OCI-LY7 (cell line): Measurements from ENCODE around the gene ACSF2.

ENCODE experiments used
- EZH2phosphoT487 ChIP-seq: fragments of 200-600 bp; sonication (generic); IDR thresholded peaks from 2 replicates; pipeline ENCODE4 v1.6.1; 2018; ENCODE audit warnings: low read depth, borderline replicate concordance, mild to moderate bottlenecking, mixed run types, antibody characterized with exemption, low read length, moderate library complexity, mixed read lengths
- TF ChIP-seq, protein P1 (sequence below): fragments of 200-600 bp; sonication (generic); conservative IDR thresholded peaks from 2 replicates; pipeline ENCODE4 v1.5.1; 2014; ENCODE audit warnings: mild to moderate bottlenecking, antibody characterized with exemption, low read length, moderate library complexity, mixed read lengths

DNA sequence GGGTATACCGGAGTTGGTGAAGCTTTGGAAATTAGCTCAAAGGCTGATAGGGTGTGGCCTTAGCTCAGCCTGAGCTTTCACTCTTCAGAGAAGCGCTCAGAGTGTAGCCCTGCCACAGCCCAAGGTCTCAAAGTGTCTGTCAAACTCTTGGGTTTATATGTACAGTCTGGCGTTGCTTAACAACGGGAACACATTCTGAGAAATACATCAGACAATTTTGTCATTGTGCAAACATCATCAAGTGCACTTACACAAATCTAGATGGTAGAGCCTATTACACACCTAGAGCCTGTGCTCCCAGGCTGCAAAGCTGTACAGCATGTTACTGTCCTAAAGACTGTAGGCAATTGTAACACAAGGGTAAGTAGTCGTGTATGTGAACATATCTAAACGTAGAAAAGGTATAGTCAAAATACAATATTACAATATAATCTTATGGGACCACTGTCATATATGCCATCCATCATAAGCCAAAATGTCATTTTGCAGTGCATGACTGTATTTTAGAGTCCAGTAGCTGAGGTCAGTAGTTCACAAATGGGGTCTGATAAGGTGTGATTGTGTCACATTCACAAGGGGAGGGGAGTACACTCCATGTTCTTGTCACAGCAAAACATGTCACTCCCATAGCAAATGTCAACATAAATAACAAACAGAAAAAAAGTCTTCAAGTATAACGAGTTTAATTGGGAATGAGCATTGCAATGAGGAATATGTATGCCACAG lies 22.0 kb downstream of the ACSF2 start:
- TF ChIP-seq, protein P1, sequence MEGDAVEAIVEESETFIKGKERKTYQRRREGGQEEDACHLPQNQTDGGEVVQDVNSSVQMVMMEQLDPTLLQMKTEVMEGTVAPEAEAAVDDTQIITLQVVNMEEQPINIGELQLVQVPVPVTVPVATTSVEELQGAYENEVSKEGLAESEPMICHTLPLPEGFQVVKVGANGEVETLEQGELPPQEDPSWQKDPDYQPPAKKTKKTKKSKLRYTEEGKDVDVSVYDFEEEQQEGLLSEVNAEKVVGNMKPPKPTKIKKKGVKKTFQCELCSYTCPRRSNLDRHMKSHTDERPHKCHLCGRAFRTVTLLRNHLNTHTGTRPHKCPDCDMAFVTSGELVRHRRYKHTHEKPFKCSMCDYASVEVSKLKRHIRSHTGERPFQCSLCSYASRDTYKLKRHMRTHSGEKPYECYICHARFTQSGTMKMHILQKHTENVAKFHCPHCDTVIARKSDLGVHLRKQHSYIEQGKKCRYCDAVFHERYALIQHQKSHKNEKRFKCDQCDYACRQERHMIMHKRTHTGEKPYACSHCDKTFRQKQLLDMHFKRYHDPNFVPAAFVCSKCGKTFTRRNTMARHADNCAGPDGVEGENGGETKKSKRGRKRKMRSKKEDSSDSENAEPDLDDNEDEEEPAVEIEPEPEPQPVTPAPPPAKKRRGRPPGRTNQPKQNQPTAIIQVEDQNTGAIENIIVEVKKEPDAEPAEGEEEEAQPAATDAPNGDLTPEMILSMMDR: no peak
- no peak for TF ChIP-seq EZH2phosphoT487
